Measurements from ENCODE around the gene RMDN2.
"Not testable (repeated sequence)": the region's sequence is repeated elsewhere in the genome, so short reads cannot be mapped to it uniquely, and the experiment has no call there.

The RMDN2 gene

GRCh38 chr2:37947306-37947705 lies 22.2 kb downstream of the RMDN2 start:
- no peak overlapping the region for H3K4me3 ChIP-seq (ENCODE audit: low read depth, low read length)
- no peaks in the 10 kb centered on the region for H3K9me3 ChIP-seq (ENCODE audit: control insufficient read depth, insufficient read depth, low read depth, low read length)
- no peak overlapping the region for H3K27ac ChIP-seq (ENCODE audit: extremely low read depth, low read depth, low read length)
- no peaks in the 10 kb centered on the region for H3K36me3 ChIP-seq (ENCODE audit: control insufficient read depth in 2 of 2, insufficient read depth in 1 of 2, low read length in 2 of 2)
- ChIA-PET POLR2A (no interaction called here), CTCF (interaction anchor here (1.2 kb wide), 1 partner anchor 23 kb away, joined by 3 read pairs; no protein-coding TSS in a partner anchor)
- no peaks in the 10 kb centered on the region for H3K4me1 ChIP-seq (ENCODE audit: control insufficient read depth, insufficient read depth, low read length)
- no peak for TF ChIP-seq KLF1 (tag by site-specific recombination; IDR thresholded peaks at IDR 0.05)
- no peak for TF ChIP-seq KLF16 (tag by site-specific recombination; IDR thresholded peaks at IDR 0.05)
- TF ChIP-seq ZNF221 (tag by site-specific recombination; IDR thresholded peaks at IDR 0.05; ENCODE audit: borderline replicate concordance) = no peak
- TF ChIP-seq, protein P1, sequence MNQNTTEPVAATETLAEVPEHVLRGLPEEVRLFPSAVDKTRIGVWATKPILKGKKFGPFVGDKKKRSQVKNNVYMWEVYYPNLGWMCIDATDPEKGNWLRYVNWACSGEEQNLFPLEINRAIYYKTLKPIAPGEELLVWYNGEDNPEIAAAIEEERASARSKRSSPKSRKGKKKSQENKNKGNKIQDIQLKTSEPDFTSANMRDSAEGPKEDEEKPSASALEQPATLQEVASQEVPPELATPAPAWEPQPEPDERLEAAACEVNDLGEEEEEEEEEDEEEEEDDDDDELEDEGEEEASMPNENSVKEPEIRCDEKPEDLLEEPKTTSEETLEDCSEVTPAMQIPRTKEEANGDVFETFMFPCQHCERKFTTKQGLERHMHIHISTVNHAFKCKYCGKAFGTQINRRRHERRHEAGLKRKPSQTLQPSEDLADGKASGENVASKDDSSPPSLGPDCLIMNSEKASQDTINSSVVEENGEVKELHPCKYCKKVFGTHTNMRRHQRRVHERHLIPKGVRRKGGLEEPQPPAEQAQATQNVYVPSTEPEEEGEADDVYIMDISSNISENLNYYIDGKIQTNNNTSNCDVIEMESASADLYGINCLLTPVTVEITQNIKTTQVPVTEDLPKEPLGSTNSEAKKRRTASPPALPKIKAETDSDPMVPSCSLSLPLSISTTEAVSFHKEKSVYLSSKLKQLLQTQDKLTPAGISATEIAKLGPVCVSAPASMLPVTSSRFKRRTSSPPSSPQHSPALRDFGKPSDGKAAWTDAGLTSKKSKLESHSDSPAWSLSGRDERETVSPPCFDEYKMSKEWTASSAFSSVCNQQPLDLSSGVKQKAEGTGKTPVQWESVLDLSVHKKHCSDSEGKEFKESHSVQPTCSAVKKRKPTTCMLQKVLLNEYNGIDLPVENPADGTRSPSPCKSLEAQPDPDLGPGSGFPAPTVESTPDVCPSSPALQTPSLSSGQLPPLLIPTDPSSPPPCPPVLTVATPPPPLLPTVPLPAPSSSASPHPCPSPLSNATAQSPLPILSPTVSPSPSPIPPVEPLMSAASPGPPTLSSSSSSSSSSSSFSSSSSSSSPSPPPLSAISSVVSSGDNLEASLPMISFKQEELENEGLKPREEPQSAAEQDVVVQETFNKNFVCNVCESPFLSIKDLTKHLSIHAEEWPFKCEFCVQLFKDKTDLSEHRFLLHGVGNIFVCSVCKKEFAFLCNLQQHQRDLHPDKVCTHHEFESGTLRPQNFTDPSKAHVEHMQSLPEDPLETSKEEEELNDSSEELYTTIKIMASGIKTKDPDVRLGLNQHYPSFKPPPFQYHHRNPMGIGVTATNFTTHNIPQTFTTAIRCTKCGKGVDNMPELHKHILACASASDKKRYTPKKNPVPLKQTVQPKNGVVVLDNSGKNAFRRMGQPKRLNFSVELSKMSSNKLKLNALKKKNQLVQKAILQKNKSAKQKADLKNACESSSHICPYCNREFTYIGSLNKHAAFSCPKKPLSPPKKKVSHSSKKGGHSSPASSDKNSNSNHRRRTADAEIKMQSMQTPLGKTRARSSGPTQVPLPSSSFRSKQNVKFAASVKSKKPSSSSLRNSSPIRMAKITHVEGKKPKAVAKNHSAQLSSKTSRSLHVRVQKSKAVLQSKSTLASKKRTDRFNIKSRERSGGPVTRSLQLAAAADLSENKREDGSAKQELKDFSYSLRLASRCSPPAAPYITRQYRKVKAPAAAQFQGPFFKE (tag by site-specific recombination; IDR thresholded peaks at IDR 0.05; ENCODE audit: borderline replicate concordance) = no peak
- no peak for TF ChIP-seq ZBTB7A (tag by site-specific recombination; IDR thresholded peaks at IDR 0.05; ENCODE audit: low read depth)
- no peak for TF ChIP-seq ZEB2 (tag by site-specific recombination; IDR thresholded peaks at IDR 0.05)
- no peak for TF ChIP-seq ZNF624 (tag by site-specific recombination; IDR thresholded peaks at IDR 0.05)
- TF ChIP-seq MZF1 (tag by site-specific recombination; IDR thresholded peaks at IDR 0.05; ENCODE audit: borderline replicate concordance) = no peak
- no peak for TF ChIP-seq ZNF223 (tag by site-specific recombination; IDR thresholded peaks at IDR 0.05)

DNA sequence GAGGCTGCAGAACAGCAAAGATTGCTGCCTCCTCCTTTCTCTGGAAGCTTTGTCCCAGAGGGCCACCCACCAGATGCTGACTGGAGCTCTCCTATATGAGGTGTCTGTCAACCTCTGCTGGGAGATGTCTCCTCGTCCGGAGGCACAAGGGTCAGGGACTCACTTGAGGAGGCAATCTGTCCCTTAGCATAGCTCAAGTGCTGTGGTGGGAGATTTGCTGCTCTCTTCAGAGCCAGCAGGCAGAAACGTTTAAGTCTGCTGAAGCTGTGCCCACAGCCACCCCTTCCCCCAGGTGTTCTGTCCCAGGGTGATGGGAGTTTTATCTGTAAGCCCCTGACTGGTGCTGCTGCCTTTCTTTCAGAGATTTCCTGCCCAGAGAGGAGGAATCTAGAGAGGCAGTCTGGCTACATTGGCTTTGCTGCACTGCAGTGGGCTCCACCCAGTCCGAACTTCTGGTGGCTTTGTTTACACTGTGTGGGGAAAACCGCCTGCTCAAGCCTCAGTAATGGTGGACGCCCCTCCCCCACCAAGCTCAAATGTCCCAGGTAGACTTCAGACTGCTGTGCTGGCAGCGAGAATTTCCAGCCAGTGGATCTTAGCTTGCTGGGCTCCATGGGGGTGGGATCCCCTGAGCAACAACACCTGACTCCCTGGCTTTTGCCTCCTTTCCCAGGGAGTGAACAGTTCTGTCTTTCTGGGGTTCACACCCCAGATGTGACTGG lies 37.1 kb downstream of the RMDN2 start:
- TF ChIP-seq ZNF677 (tag by site-specific recombination; IDR thresholded peaks at IDR 0.05) = peak; percentile 67
- H3K4me3 ChIP-seq (ENCODE audit: low read depth, low read length); POLR2A ChIA-PET; H3K36me3 ChIP-seq (ENCODE audit: control insufficient read depth in 2 of 2, insufficient read depth in 1 of 2, low read length in 2 of 2); H3K9me3 ChIP-seq (ENCODE audit: control insufficient read depth, insufficient read depth, low read depth, low read length); H3K4me1 ChIP-seq (ENCODE audit: control insufficient read depth, insufficient read depth, low read length); H3K27ac ChIP-seq (ENCODE audit: extremely low read depth, low read depth, low read length): not testable (repeated sequence)
- CTCF ChIA-PET = interaction anchor here (0.6 to 1.3 kb wide), 4 partner anchors 8 to 567 kb away, joined by 3 to 4 read pairs (median 4); no protein-coding TSS in a partner anchor

- H3K9me3 ChIP-seq (ENCODE audit: control insufficient read depth, insufficient read depth, low read depth, low read length); H3K27ac ChIP-seq (ENCODE audit: extremely low read depth, low read depth, low read length); H3K36me3 ChIP-seq (ENCODE audit: control insufficient read depth in 2 of 2, insufficient read depth in 1 of 2, low read length in 2 of 2); H3K4me3 ChIP-seq (ENCODE audit: low read depth, low read length); H3K4me1 ChIP-seq (ENCODE audit: control insufficient read depth, insufficient read depth, low read length); POLR2A ChIA-PET: not testable (repeated sequence)
- CTCF ChIA-PET = interaction anchor here (0.6 to 1.3 kb wide), 3 partner anchors 7 to 85 kb away, joined by 3 to 4 read pairs (median 4); no protein-coding TSS in a partner anchor
Observed at GRCh38 chr2:37962740-37963121, 37.6 kb downstream of the RMDN2 start.

GRCh38 chr2:37963901-37964300 lies 38.8 kb downstream of the RMDN2 start:
- H3K27ac ChIP-seq (ENCODE audit: extremely low read depth, low read depth, low read length); H3K4me1 ChIP-seq (ENCODE audit: control insufficient read depth, insufficient read depth, low read length); H3K9me3 ChIP-seq (ENCODE audit: control insufficient read depth, insufficient read depth, low read depth, low read length); CTCF ChIA-PET; POLR2A ChIA-PET; H3K4me3 ChIP-seq (ENCODE audit: low read depth, low read length); H3K36me3 ChIP-seq (ENCODE audit: control insufficient read depth in 2 of 2, insufficient read depth in 1 of 2, low read length in 2 of 2): not testable (repeated sequence)

Data from HEK293 (cell line).